ENCODE measurements around the gene TRIM29.

TRIM29 gene

DNA sequence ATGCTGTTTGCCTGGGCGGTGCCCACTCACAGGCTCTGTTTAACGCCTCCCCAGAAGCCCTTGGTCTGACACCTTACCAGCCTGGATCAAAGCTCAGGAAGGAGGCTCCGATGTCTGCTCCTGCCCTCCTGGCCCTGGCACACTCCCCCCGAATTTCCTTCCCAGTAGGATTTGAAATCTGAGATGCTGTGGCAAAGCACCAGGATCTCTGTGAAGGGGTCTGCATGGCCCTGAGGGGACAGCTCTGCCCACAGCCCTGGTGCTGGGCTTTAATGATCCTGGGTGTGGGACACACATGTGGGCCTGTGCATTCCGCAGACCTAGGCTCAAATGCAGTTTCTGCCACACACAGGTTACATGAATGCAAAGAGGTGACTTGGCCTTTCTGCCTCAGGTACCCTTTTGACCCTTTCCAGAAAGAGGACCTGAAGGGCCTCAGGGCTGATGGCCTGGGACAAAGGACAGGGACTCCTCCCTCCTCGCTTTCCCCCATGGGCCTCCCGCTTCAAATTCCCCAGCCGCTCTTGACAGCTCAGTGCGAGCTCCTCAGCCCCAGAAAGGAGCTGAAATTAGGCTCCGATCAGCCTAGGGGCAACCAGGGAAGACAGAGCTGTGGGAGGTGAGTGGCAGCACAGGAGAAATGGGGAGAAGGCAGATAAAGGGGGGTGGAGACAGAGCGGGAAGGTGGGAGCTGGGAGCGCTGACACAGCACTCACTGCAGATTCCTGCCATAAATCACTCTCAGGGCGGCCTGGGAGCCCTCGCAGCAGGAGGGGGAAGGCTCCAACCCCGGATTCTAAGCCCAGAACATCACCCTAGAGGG lies 41.3 kb downstream of the TRIM29 start:
- DNase-seq: no peak

DNA sequence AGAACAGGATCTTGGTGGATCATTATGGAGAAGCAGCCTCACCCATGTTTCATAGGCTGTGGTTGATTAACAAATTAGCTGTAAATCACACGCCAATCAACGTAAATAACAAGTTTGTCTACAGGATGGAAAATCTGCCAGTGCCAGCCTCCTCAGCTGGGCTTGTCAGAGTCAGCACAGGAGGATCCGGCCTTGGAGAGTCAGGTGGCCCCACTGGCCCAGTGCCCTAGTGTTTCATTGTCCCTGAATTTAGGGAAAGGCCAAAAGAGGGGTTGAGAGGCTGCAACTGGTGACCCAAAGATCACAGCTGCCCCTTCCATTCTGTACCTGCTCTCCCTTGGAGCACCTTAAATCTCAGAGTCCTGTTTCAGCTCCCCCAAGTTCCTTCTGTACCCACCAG lies 42.4 kb downstream of the TRIM29 start:
- no peak for DNase-seq

GRCh38 chr11:120091701-120092100 lies 46.2 kb downstream of the TRIM29 start:
- no peak for DNase-seq

GRCh38 chr11:120091121-120091520 lies 46.8 kb downstream of the TRIM29 start:
- no peak for DNase-seq

- DNase-seq: no peak
These were observed 47.5 kb downstream of the TRIM29 start for GRCh38 chr11:120090411-120090810.

- no peak for DNase-seq
These were observed 48.6 kb downstream of the TRIM29 start for GRCh38 chr11:120089036-120090001.

- DNase-seq: no peak
These were observed 49.9 kb downstream of the TRIM29 start for GRCh38 chr11:120088056-120088455.

DNA sequence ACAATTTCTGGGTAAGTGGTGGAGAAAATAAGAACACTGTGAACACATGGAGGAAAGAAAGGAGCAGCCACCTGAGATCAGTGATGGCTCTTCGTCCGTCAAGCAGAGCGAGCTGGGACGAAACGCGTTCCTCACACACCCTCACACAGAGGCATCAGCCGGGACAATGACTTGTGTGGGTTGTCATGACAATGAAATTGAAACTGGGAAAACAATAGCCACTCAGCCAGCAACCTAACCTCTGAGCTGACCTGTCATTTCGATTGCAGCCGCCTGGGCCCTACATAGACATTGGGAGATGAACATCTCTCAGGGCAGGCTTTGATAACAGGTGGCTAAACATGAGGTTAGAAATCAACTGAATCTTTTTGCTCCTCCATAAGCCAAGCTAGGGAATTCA lies 51.3 kb downstream of the TRIM29 start:
- DNase-seq: no peak

- peak; percentile 46 for DNase-seq
These were observed 57.9 kb downstream of the TRIM29 start for GRCh38 chr11:120079750-120080610.

DNA sequence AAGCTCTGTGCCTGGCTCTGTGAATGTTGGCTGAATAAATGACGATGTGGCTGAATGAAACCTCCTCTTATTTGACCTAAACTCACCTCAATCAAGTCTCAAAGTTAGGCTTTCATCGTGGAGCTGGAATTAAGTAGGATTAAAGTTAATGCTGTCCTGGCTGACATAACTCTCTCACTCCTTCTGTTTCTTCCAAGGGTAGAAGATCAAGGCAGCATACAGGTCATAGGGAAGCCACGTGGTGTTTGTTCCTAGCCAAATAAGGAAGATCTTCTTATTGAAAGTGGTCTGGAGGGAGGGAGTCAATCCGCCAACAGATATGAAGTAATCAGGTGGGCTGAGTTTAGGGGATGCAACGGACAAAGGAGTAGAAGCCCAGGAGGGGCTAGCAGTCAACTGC lies 59.5 kb downstream of the TRIM29 start:
- no peak for DNase-seq

DNA sequence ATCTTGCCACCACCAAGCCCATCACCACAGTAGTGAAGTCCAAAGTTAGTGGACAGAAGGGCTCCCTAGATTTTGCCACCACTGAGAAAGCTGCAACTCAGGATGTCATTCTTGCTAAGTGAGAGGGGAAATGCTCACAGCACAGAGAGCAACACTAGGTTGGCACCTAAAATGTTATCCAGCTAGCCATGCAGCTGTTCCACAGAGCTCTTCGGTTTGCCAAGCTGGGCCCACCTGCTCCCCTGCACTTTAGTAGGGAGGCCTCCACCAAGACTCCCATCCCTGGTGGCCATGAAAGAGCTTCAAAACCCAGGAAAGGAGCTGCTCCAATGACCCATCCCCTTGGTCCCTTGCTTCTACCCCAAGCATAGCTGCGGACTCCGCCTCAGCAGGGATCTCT lies 63.8 kb downstream of the TRIM29 start:
- no peak for DNase-seq

DNA sequence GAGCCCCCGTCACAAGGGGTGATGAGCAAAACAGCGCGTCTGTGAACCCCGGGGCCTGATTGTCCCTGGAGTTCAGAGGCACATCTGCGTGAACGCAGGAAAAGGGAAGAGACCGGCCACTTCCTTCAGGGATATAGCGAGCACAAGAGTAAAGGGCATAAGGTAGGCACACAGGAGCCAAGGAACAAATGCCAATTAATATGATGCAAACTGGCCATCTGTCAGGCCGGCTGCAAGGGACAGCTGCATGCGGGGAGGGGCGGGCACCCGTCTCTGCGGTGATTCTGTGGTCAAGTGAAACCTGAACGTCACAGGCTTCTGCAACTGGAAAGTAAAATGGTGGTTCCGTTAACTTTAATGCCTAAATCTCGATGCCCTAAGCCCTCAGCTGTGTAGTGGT lies 64.7 kb downstream of the TRIM29 start:
- DNase-seq: no peak

DNA sequence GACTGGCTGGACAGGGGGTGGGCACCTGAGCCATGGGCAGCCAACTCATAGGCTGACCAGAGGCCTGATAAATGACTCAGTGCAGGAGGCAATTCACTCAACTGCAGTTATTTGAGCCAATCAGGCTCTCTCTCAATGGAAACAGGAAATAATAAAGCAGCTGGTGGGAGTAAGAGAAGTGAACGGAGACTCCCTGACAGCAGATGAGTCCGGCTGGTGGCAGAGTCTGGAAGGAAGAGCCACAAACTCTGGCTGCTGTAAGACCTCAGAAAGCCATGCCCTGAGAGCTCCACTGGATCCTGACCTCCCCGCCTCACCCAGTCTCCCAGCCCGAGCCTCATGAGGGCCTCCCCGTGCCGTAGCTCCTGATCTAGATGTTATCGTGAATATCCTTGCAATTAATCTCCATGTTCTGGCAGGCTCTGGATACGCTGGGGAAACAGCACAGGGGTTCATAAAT lies 69.8 kb downstream of the TRIM29 start:
- DNase-seq: peak; percentile 63

DNA sequence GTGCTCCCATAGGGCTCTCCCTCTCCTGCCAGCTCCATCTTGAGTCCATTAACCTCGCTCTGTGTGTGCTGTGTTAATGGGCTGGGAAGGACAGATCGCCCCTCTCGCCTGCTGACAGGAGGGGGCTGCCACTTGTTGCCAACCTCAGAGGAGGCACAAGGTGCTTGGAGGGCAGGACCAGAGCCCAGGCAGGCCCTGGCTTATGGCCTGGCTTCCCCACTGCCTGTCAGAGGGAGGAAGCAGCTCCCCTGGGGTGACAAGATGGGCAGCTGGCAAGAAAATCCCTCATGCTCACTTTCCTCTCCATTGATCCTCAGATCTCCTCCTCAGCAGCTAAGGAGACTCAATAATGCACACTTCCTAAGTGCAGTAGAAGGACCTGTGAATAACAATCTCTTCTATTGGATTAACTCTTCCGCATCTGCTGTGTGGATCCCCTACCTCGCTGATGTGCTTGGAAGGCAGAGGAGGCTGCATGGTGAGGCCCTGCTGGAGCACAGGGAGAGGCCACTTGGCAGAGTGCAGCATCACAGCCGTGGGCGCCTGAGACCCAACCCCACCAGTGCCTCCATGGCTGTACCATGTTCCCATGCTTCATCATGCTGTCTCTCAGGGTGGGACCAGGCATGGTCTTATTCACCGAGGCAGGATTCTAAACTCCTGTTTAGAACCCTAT lies 70.3 kb downstream of the TRIM29 start:
- no peak for DNase-seq

DNA sequence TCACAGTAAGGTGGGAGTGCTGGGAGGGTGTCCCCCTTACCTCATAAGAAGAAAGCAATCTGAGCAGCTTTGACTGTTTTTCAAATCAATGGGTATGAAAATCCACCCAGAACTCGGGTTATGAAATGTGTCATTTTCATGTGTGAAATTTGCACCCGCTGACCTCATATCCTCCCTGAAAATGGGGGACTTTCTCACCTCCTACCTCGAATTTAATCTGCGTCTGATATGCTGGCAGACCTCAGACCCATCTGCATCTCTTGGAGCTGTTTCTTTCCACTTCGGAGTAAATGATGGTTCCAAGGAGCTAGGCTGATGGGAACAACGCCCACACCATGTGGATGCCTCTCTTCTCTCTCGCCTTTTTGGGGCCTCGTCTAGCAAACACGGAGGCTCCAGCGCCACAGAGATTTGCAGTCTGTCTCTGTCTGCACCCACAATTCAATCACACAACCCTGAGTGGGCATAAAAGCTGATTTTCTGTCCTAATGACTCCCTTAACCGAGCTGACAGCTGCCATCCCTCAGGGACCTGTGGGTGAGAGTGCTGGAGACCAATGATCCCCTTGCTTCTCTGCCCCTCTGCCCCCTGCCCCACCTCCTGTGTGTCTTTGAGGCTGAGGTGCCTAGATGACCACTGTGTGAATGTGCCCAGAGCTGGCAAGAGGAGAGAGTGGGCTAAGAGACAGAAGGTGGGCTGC lies 71.0 kb downstream of the TRIM29 start:
- no peak for DNase-seq

DNA sequence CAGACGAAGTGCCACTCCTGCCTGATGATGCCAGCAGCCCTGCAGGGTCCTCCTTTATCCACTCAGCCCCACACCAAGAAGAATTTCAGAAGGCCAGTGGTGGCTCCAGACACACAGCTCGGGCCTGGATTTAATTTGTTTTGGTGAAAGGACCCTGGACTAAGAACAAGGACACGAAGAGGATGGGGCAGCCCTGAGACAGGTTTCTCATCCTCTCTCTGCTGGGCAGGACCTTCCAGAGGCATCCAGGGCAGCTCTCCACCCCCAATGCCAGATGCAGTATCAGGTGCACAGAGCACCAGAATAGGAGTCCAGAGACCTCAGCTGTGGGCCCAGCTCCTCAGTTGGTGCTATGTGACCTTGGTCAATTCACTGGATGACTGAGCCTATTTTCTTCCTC lies 72.0 kb downstream of the TRIM29 start:
- DNase-seq: no peak

DNA sequence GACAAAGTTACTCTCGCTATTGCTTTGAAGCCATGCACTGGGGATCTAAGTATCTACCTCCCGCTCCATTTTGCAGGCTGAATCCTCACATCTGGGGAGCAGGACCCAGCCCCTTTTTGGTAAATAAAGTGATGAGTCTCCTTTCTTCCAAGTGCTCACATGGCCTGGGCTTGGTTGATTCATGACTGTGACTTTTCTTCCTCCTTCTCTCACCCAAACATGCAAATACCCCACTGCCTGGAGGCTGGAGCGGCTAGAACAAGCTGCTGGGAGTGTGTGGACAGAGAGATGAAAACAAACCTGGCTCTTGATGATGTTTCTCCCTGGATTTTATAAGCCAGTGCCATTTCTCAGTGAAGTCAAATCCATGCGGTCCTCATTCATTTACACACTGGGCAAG lies 72.7 kb downstream of the TRIM29 start:
- no peak for DNase-seq

DNA sequence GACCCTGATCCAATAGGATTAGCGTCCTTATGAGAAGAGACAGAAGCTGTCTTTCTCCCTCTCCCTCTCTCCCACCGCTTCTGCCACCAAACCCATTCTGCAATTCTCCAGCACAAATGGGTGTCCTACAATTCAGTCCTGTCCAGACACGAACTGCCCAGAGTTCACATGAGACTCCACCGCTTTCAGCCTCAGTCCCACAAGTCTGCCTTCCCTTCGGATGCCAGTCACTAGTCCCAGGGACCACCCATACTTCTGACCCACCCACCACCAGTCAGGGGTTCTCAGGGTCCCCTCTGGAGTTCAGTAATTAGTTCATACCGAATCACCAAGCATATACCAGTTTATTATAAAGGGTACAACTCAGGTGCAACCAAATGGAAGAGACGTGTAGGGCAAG lies 73.6 kb downstream of the TRIM29 start:
- DNase-seq: no peak

DNA sequence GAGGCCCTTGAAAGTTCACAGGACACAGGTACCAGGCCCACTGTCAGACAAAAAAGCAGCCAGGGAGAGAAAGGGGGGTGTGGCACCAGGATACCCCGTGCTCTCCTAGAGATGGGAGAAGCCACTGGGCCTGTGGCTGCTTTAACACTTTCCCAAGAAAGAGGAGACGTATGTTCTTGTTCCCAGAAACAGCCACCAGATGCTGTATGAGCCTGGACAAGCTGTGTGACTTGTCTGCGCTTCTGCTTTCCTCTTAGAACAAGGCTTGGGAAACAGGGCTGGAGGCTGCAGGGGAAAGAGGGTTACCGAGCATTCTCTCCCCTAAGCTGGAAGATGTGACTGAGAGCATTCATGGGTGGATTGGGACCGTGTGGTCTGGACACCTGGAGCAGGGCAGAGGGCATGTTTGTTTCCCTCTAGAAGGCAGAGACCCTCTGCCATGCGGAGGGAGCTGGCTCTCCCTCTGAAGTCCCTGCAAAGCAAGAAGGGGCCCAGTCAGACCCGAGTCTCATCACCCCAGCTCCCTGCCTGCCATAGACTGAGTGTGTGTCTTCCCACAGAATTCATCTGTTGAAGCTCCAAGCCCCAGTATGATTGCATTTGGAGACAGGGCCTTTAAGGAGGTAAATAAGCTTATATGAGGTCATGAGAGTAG lies 74.1 kb downstream of the TRIM29 start:
- no peak for DNase-seq

GRCh38 chr11:120062561-120062930 lies 75.4 kb downstream of the TRIM29 start:
- no peak for DNase-seq
